Left kidney (tissue), 2 donors: ENCODE measurements around the gene CXCL17. TPM values are rescaled to one million over a fixed set of nuclear protein-coding genes. Genes with fewer than 3 reads are reported as not detected.
"Not testable (repeated sequence)": the region's sequence is repeated elsewhere in the genome, so short reads cannot be mapped to it uniquely, and the experiment has no call there.

Experiments
- DNase-seq: peaks from one replicate; pipeline ENCODE4 v3.0.0-alpha.2; 2013
- polyA plus RNA-seq: library from polyadenylated mRNA; unstranded; fragments of 120-200 nt; gene quantifications from one replicate; pipeline ENCODE4 v1.2.1, GENCODE V29; 2013; ENCODE audit not compliant: insufficient read length

The CXCL17 gene
- polyA plus RNA-seq, 1 donor, result not detected

DNA sequence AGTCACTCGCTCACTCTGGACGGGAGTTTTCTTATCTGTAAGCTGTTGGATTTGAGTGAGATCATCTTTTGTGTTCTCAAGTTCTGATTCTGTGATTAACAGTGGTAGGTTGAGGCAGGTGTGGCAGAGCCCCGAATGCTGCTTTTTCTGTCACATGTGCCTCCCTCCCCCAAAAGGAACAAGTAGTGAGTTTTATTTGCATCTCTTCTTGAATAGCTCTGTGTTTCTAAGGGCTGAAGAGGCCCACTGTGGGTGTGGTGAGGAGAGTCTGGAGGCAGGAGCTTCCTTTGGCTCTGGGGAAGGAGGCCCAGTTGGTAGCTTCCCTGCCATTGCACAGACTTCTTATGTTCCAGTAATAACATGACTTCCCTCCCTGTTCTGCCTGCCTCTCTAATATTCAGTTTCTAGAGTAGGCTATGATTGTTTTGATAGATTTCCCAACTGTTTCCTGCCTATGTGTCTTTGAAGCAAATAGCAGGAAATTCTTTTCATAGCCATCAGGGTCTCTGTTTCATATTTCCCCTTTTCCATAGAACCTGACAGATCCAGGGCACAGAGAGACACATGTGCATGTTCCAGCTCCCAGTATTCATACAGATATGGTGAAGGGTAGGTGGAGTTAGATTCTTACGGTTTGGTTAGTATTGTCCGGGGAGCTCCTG lies 23.9 kb upstream of the CXCL17 start:
- no peak for DNase-seq

DNA sequence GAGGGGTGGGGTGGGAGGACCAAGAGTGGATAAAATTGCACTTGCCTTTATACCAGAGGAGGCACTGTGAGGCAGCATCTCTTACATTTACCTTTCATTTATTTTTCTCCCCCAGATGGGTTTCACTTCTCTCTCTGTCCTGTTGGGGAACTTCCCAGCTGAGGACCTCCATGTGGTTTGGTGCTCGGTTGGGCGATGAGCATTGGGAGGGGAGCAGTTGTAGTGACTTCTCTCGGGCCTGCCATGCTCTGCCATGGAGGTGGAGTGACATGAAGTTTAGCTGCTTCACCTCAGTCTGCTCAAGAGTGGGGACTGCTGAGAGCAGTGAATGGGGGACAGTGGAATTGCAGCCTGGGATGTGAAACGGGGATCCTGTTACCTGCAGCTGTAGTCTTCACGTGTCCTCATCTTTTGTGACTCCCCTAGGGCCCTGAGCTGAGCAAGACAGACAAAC lies 23.1 kb upstream of the CXCL17 start:
- no peak for DNase-seq

DNA sequence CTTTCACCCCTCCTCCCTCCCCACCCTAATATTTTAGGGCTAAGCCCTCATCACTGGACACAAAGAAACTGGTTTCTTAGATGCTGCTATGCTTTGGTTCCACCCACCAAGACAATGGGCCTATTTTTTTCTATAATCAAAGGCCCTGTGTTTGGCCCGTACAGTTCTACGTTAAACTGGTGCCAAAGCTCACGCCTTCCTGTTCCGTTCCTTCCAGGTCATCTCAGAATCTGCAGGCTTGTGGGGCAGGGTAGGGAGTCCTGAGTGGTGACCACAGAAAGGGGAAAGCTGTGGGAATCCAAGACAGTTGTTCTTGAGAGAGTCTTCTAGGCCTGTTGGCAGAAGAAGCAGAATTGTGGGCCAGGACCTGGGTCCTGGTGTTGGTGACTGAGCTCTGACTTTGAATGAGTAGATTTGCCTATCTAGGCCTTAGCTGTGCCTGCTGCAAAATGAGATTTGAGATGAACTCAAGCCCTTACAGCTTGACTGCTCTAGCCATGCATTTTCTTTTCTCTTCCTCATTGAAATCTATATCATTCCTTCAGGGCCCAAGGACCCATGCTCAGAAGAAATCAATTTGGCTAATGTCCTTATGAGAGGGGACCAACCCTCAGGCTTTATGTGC lies 19.1 kb upstream of the CXCL17 start:
- DNase-seq, result no peak

DNA sequence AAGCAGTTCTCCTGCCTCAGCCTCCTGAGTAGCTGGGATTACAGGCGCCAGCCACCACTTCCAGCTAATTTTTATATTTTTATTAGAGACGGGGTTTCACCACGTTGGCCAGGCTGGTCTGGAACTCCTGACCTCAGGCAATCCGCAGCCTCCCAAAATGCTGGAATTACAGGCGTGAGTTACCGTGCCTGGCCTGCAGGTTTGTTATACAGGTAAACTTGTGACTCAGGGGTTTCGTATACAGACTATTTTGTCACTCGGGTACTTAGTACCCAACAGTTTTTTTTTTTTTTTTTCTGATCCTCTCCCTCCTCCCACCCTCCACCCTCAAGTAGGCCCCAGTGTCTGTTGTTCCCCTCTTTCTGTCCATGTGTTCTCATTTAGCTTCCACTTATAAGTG lies 18.5 kb upstream of the CXCL17 start:
- DNase-seq, result not testable (repeated sequence)

DNA sequence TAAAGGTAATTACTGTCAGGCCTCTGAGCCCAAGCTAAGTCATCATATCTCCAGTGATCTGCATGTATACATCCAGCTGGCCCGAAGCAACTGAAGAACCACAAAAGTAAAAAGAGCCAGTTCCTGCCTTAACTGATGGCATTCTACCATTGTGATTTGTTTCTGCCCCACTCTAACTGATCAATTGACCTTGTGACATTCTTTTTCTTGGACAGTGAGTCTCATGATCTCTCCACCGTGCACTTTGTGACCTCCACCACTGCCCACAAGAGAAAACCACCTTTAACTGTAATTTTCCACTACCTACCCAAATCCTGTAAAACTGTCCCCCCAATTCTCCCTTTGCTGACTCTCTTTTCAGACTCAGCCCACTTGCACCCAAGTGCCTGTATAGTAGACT lies 17.2 kb upstream of the CXCL17 start:
- DNase-seq, result no peak

DNA sequence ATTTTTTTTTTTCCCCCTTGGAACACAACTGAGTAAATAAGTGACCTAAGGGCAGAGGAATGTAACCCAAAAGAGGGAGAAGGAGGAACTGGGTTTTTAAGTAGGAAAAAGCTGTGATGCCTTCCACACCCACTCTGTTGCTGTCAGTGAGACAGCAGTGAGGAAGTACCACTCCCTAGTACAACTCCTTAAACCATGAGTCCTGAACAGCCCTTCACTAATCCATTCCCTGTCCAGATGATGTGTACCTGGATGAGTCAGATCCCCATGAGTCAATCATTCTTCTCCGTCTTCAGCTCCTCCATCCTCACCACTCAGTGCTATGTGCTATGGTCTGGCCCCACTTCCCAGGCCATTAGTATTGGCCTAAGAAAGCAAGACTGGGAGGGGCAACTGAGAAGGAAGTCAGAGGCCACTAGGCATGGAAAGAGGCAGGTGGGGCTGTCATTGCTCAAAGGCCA lies 12.9 kb upstream of the CXCL17 start:
- DNase-seq, result no peak

DNA sequence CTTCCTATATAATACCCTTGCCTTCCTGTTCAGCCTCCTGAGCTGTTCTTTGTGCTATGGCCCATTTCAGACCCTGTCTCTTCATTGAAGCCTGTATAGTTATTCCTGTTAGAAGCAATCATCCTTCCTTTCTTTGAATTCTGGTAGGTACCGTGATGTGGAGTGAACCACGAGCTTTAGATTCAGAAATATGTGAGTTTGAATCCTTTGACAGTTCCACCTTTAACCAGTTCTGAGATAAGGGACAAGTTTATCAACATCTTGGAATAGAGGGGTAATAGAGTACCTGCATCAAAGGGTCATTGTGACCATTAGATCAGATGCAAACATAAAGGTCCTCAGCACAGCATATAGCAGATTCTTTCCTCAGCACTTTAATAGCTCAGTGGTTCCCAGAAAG lies 12.3 kb upstream of the CXCL17 start:
- DNase-seq, result no peak

DNA sequence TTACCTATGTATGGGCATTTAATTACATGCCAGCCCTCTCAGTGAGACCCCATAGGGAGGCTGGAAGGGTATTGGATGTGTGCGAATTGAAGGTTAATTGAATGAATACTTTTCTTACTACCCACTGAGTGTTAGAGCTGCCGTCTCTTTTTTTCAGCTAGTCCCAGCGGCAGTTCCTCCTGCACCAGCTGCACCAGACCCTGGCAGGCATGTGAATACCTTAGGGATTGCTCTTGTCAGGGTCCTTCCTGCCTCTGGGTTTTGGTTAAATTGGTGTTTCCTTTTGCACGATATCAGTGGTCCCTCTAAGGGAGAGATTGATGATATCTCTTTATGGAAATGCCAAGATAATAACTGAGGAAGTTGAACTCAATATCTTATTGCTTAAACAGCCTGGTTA lies 9.8 kb upstream of the CXCL17 start:
- no peak for DNase-seq

DNA sequence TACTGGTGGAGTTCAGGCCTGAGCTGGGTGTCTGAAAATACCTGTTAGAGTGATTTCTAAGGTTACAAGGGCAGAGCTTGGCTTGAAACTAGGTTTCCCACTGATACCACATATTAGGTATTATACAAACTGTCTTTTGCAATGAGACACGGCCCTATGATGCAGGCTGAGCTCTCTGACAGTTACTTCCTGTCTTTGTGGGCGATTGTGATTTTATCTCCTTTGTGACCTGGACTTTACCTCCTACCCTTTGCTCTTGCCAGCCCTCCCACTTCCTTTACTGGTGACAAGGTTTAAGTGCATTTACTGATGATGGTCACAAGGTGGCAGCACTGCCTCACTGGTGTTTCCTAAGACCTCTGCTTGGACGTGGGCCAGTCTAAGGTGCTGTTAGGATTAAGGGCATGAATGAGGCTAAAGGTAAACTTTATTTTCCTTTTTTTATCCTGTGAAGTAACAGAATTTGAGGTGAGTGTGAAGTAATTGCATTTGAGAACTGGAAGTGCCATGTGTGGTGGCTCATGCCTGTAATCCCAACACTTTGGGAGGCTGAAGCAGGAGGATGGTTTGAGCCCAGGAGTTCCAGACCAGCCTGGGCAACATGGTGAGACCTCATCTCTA lies 7.7 kb upstream of the CXCL17 start:
- peak; percentile 83 for DNase-seq

DNA sequence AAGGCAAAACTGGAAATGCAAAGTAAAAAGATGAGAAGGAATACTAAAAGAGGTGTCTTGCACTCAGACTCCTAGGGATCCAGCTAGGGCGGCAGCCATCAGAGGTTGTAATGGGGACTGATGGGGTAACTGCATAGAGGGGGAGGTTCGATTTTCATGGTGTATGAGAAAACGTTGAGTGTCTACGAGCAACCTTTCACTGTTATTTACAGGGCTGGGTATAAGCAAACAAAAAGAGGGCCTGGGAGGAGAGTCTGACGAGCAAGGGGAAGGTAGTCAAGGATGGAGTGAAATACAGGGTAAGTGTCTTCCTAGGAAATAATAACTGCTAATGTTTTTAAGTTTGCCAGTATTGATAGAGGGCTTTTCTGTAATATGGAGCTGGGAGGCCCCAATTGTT lies 5.6 kb upstream of the CXCL17 start:
- not testable (repeated sequence) for DNase-seq

DNA sequence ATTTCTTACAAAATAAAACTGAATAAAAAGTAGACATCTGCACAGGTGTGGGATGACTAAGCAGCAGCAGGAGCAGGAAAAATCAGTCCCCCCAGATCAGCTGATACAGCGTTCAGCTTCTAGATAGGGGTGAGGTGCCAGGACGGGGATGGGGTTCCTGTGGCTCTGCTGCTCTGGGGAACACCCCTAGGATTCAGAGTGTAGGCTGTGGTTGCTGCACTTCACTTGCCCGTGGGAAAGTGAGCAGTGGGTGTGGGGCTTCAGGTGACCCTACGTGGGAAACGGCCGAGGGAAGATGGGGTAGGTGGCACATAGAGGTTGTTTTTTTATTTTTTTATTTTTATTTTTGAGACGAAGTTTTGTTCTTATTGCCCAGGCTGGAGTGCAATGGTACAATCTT lies 3.2 kb upstream of the CXCL17 start:
- no peak for DNase-seq

DNA sequence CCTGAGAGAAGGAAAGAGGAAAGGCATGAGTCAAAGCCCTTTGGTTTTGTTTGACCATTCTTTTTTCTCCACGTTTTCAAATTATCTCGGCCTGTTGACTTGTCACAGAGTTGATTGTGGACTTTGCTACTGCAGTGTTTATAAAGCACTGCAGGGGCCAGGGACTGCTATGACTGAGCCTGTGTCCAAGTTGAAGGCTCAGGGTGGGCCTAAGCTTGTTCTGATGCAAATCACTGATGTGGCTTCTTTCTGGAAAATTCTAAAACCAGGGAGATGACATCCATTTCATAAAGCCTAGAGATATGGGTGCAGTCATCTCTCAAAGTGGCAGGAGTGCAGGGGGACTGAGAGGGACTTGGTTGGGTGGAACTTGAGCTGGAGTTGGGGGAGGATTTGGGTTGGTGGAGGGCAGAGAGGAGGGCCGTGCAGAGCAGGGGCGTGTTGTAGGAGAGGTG lies 1.2 kb upstream of the CXCL17 start:
- DNase-seq, result no peak

DNA sequence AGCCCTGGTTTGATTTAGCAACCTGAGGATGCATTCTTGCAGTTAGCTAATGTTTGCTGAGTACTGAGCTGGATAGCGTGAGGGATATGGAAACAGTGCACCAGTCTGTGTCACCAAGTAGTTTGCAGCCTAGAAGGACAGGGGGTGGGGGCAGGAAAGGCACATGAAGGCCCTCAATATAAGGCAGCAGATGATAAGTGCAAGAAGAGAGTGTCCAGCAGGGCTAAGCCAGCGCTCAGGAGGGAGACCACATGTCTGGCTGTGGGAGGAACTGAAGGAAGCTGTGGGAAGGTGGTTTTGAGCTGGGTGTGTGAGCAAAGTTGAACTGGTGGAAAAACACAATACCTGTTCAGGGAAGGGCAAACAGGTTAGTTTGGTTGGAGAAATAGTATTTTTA lies 1.7 kb downstream of the CXCL17 start:
- no peak for DNase-seq

DNA sequence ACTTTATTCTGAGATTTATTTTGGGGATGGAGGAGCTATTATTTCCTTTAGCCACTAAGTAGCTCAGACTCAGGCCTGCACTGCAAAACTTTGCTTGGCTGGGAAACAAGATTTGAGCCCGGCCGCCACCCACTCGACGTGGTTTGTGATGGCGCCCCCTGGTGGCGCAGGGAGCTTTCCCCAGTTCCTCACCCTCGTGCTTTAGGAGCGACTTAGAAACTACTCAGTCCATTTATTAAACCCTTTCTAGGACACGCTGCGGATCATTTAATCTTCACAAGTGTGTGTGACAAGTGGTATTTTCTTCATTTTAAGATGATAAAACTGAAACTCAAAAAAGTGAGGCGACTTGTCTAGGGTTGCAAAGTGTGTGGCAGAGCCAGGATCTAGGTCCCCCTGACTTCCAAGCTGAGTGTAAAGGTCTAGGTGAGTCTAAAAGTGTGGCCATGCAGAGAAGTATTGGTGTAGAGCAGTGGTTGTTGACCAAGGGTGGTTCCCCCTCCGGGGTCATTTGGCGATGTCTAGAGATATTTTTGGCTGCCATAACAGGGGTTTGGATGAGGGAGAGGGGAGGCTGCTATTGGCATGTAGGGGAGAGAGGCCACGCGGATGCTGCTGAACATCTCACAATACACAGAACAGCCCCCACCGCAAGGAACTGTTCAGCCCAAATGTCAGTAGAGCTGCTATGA lies 2.2 kb downstream of the CXCL17 start:
- no peak for DNase-seq

DNA sequence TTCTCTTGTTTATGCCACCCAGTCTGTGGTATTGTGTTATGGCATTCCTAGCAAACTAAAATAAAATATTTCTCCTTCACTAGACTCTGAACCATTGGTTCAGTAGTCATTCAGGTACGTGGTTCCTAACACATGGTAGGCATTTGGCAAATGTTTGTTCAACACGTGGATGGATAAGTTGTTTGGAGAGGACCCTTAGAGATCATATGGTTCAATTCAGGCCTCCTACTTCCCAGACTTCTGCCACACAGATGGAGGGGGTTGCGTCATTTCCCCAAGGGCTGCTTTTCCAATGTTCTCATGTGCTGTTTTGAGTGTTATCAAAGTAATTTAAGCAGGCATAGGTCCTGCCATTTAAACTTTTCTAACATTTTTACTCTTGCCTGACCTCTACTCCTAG lies 6.7 kb downstream of the CXCL17 start:
- DNase-seq, result no peak

DNA sequence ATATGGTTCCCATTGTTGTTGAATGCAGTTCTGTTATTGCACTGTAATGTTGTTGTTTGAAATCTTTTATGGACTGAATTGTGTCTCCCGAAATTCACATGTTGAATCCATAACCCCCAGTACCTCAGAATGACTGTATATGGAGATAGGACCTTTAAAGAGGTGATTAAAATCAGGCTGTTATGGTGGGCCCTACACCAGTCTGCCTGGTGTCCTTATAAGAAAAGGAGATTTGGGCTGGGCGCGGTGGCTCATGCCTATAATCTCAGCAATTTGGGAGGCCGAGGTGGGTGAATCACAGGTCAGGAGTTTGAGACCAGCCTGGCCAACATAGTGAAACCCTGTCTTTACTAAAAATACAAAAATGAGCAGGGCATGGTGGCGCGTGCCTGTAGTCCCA lies 7.4 kb downstream of the CXCL17 start:
- no peak for DNase-seq

DNA sequence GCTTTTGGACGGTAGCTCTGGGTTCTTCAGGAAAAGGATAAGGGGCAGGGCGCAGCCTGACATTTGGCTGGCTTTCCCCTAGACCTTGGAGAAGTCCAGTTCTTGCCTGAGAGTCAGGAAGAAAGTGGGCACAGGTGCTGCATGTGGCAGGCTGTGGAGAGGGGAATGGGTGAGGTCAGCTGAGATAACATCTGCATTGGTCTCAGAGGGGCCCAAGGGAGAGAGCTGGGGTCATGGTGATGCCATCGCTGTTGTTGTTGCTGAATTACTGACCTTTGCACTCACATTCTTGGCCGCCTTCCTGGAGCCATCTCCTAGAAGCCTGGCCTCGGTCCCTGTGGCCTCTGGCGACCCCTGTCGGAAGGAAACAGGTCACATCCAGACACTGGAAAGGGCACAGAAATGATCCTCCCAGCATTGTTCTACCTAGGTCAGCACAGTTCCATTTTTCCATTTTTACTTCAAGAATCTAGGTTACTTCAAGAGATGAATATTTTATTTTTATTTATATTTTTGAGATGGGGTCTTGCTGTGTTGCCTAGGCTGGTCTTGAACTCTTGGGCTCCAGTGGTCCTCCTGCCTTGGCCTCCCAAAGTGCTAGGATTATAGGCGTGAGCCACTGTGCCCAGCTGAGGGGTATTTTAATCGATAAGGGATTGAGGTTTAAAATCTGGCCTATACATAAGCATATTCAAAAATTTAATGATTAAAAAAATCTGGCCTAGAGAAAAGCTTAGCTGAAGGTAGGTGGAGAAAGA lies 9.1 kb downstream of the CXCL17 start:
- peak; percentile 62 for DNase-seq

DNA sequence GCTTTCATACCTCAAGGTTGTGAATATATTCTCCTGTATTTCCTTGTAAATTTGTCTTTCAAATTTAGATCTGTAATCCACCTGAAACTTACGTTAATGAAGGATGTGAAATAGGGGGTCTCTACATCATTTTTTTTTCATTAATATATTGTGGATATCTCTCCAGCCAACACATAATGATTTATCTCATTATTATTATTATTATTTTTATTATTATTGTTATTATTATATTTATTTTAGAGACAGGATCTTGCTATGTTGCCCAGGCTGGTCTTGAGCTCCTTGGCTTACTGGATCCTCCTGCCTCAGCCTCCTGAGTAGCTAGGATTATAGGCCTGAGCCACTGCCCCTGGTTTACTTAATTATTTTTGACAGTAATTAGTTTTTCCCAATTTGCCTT lies 11.3 kb downstream of the CXCL17 start:
- no peak for DNase-seq

DNA sequence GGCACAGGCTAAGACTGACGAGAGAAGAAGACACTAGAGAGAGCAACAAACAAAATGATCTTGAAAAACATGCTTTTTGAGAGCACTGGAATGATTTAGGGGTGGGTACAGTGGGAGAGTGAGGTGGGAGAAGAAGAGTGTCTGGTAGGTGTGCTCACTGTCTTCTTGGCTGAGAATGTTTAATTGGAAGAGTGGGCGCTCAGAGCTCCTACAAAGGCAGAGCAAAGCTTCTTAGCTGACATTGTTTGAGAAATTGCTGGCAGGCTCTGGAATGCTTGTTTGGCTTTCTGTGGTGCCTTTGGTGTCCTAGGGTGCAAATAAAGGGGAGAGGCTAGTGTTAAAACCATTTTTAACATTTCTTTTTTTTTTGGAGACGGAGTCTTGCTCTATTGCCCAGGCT lies 14.1 kb downstream of the CXCL17 start:
- DNase-seq, result no peak

DNA sequence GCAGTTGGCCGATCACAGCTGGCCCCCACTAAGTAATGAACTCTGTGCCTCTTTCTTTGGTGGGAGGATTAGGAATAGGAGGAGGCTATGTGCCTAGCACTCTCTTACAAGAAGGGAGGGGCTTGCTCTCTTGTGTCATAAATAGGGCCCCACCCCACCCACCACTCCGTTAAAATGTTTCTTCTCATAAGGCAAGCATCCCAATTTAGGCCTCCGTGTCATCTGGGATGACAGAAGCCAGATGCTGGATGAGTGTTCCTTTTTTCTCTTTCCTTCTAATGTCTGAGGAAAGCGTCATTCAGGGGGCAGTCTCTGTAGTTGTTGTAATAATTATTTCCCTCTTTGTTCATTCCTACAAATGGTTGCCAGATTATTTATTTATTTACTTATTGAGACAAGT lies 15.4 kb downstream of the CXCL17 start, which contains the start of gene LIPE:
Gene LIPE, minus strand, starts transcription at position 76 of the 400 bp plus-strand sequence. CDS start 239 bp downstream, outside the sequence.
- DNase-seq, result peak; percentile 67

DNA sequence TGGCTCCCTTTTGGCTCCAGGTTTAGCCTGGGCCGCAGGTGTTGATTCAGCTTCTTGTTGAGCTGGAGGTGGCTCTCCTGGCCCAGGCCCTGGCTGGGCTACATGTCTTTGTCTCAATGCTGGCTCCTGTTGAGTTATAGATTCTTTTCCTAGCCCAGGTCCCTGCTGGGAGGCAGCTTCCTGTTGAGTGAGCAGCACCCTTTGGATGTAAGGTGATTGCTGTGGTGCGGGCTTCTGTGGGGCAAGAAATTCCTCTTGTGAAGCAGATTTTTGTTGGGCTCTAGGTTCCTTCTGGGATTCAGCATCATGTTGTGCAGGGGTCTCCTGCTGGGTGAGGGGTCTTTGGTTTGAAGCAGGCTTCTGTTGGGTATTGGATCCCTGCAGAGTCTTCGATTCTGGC lies 16.1 kb downstream of the CXCL17 start:
- DNase-seq, result no peak

DNA sequence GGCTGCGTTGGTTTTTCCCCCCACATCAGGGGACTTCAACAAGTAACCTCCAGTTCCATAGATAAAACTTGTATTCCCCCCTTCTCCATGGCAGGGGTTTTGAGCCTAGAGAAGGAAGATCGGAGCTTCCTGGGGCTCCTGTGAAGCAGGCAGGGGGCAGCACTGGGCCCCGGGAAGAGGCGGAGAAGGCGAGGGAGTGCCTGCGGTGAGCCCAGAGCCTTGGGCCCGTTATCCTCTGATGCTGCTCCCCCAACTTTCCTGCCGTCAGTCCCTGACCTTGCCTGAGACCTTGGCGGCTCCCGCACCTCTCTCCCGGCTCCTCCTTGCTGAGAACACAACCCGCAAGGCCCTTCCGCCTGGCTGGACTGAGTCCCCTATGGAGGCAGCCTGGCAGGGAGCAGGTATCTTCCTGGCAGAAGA lies 18.0 kb downstream of the CXCL17 start:
- no peak for DNase-seq
